PFSK-1 (cell line): ENCODE results near the gene SMARCA4.

ENCODE experiments used
- SIN3A ChIP-seq: IDR thresholded peaks from 2 replicates; pipeline ENCODE4 v1.6.1; 2012; ENCODE audit warnings: mild to moderate bottlenecking, low read length, moderate library complexity, borderline replicate concordance; ENCODE audit not compliant: insufficient read depth
- TAF1 ChIP-seq: IDR thresholded peaks from 2 replicates; pipeline ENCODE4 v1.6.1; 2012; ENCODE audit warnings: low read length, control low read depth, borderline replicate concordance; ENCODE audit not compliant: insufficient read depth
- TF ChIP-seq, protein P1 (sequence below), 2 experiments: IDR thresholded peaks; 2 replicates each; pipeline versions ENCODE4 v1.6.1 to v1.8.0; 2011 to 2012; ENCODE audit warnings: low read depth in 2 of 2, low read length in 2 of 2, control low read depth in 1 of 2, inconsistent platforms in 1 of 2, mild to moderate bottlenecking in 1 of 2, moderate library complexity in 1 of 2; ENCODE audit not compliant: insufficient read depth in 1 of 2

DNA sequence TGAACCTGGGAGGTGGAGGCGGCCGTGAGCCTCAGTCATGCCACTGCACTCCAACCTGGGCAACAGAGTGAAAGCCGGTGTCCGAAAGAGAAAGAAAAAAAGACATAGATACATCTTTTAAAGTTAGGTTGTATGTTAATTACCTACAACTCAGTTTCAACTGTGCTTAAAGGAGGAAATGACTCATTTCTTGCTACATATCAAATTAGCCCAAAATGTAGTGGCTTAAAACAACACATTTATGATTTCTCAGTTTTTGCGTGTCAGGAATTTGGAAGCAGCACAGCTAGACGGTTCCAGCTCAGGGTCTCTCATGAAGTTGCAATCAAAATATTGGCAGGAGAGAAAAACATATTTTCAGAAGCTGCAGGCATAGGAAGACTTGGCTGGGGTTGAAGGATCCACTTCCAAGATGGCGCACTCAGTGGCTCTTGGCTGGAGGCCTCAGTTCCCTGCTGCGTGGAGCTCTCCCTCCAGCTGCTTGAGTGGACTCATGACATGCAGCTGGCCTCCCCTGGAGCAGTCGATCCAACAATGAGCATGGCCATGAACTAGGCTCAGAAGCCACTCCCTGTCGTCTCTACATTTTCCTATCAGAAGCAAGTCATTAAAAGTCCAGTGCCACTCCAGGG, 135.5 kb downstream of the SMARCA4 start:
- TF ChIP-seq, protein P1, sequence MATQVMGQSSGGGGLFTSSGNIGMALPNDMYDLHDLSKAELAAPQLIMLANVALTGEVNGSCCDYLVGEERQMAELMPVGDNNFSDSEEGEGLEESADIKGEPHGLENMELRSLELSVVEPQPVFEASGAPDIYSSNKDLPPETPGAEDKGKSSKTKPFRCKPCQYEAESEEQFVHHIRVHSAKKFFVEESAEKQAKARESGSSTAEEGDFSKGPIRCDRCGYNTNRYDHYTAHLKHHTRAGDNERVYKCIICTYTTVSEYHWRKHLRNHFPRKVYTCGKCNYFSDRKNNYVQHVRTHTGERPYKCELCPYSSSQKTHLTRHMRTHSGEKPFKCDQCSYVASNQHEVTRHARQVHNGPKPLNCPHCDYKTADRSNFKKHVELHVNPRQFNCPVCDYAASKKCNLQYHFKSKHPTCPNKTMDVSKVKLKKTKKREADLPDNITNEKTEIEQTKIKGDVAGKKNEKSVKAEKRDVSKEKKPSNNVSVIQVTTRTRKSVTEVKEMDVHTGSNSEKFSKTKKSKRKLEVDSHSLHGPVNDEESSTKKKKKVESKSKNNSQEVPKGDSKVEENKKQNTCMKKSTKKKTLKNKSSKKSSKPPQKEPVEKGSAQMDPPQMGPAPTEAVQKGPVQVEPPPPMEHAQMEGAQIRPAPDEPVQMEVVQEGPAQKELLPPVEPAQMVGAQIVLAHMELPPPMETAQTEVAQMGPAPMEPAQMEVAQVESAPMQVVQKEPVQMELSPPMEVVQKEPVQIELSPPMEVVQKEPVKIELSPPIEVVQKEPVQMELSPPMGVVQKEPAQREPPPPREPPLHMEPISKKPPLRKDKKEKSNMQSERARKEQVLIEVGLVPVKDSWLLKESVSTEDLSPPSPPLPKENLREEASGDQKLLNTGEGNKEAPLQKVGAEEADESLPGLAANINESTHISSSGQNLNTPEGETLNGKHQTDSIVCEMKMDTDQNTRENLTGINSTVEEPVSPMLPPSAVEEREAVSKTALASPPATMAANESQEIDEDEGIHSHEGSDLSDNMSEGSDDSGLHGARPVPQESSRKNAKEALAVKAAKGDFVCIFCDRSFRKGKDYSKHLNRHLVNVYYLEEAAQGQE (IDR thresholded peaks at IDR 0.05; ENCODE audit: insufficient read depth in 1 of 2, low read depth in 2 of 2, low read length in 2 of 2) = no peak
- TF ChIP-seq SIN3A = no peak
- no peak for TF ChIP-seq TAF1
